DND-41 (cell line): ENCODE data around the gene CEP112.

ENCODE experiments used
- EZH2 ChIP-seq: IDR thresholded peaks from 3 replicates; pipeline ENCODE4 v1.6.1; 2012; ENCODE audit warnings: borderline replicate concordance, low read depth, mild to moderate bottlenecking, moderate library complexity, low read length, inconsistent platforms; ENCODE audit not compliant: severe bottlenecking
- TF ChIP-seq, protein P1 (sequence below): IDR thresholded peaks from 2 replicates; pipeline ENCODE4 v1.5.1; 2012; ENCODE audit warnings: borderline replicate concordance, low read length, moderate library complexity, mild to moderate bottlenecking; ENCODE audit not compliant: poor library complexity, severe bottlenecking; ENCODE audit errors: extremely low read depth

GRCh38 chr17:66123163-66123562 is 68.8 kb downstream of the CEP112 start:
- TF ChIP-seq, protein P1, sequence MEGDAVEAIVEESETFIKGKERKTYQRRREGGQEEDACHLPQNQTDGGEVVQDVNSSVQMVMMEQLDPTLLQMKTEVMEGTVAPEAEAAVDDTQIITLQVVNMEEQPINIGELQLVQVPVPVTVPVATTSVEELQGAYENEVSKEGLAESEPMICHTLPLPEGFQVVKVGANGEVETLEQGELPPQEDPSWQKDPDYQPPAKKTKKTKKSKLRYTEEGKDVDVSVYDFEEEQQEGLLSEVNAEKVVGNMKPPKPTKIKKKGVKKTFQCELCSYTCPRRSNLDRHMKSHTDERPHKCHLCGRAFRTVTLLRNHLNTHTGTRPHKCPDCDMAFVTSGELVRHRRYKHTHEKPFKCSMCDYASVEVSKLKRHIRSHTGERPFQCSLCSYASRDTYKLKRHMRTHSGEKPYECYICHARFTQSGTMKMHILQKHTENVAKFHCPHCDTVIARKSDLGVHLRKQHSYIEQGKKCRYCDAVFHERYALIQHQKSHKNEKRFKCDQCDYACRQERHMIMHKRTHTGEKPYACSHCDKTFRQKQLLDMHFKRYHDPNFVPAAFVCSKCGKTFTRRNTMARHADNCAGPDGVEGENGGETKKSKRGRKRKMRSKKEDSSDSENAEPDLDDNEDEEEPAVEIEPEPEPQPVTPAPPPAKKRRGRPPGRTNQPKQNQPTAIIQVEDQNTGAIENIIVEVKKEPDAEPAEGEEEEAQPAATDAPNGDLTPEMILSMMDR: no peak
- no peak for TF ChIP-seq EZH2
